Pancreas (tissue), 10 donors: ENCODE results near the gene KIF22. TPM values are rescaled to one million over a fixed set of nuclear protein-coding genes. Genes with fewer than 3 reads are reported as not detected.

Experiments used
- ATAC-seq, 4 donors: fragments of 200-7000 bp; cut with Tn5 transposase; one replicate each; pipeline versions ENCODE4 v1.8.0 to v1.9.1; 2020; ENCODE audit warnings: mild to moderate bottlenecking in 4 of 4, moderate library complexity in 4 of 4
- DNase-seq, 6 donors: peaks; one replicate each; pipeline ENCODE4 v3.0.0-alpha.2; 2020
- FAIRE-seq: peaks from 2 replicates; lab custom pipeline; 2012; peaks lifted over from hg19 to GRCh38; lab: Jason Lieb, UNC
- H3K27ac ChIP-seq, 4 donors: fragments of 200-600 bp; sonication (generic); 1 replicate in 3 of 4; 2 replicates in 1 of 4; pipeline versions ENCODE4 v1.5.0 to v1.8.0; 2020
- H3K27me3 ChIP-seq, 4 donors: fragments of 200-600 bp; one replicate each; pipeline ENCODE4 v1.8.0; 2021
- H3K36me3 ChIP-seq, 3 donors: fragments of 200-600 bp; sonication (generic) in 1 of 3; one replicate each; pipeline versions ENCODE4 v1.5.0 to v1.8.0; 2020 to 2021
- H3K4me1 ChIP-seq, 3 donors: fragments of 200-600 bp; one replicate each; pipeline ENCODE4 v1.8.0; 2021
- H3K4me3 ChIP-seq, 4 donors: fragments of 200-600 bp; sonication (generic) in 2 of 4; one replicate each; pipeline versions ENCODE4 v1.5.0 to v1.8.0; 2020 to 2021
- H3K9me3 ChIP-seq, 4 donors: fragments of 200-600 bp; one replicate each; pipeline ENCODE4 v1.8.0; 2021
- CTCF ChIP-seq, 4 donors: fragments of 200-600 bp; sonication (generic) in 3 of 4; IDR thresholded peaks; one replicate each; pipeline versions ENCODE4 v1.5.0 to v1.8.0; 2021; ENCODE audit warnings: antibody characterized with exemption in 4 of 4
- WGBS, 2 donors: extraction: QIAGEN DNeasy Blood & Tissue Kit; methylation state at CpG; one replicate each; pipeline ENCODE4 v1.1.7; 2013; 5-methylcytosine and 5-hydroxymethylcytosine counted together
- intact Hi-C, 3 donors: fragments of 100-400 bp; cut with DNase I; formaldehyde crosslinking; loops; one replicate each; pipeline versions ENCODE4 v1.11.1 to v1.14.2; 2022
- polyA plus RNA-seq, 2 donors: library from polyadenylated mRNA; stranded (reverse); fragments of 200-250 nt; gene quantifications; one replicate each; pipeline ENCODE4 v1.2.3, GENCODE V29; 2013
- total RNA-seq, 6 donors: library from RNA; stranded (reverse); fragmentation: NEBNext Ultra II Directional in 4 of 6; extraction: Animal tissue kit (Norgen Biotek cat#: 25700) in 4 of 6; gene quantifications; one replicate each; pipeline versions ENCODE4 v1.2.1 to v1.2.4, GENCODE V29; 2021 to 2023
- donor health status: healthy with polysubstance abuse.
- donor health status: DM: no; HTN: no; CAD: no; lungs with moderate emphysema.
- donor health status: DM: no; HTN: no; CAD: no.
- donor health status: control.
- donor health status: control.
- donor health status: Bipolar disorder and iron deficiency.
- donor health status: DM: yes; HTN: yes; CAD: no.
- donor health status: DM: no; HTN: no; CAD: no.
- donor health status: DM: no; HTN: no; CAD: no.
- donor health status: DM: yes; HTN: yes; CAD: no.

The KIF22 gene
- total and polyA plus RNA-seq, 8 donors = 7.7 to 51.2 (median 13.9) TPM

GRCh38 chr16:29837841-29838240 lies 47.3 kb downstream of the KIF22 start:
- intact Hi-C loops = no loop called here
- ATAC-seq (no peak), DNase-seq (no peak), FAIRE-seq (no peak)
- Histone ChIP-seq H3K36me3 (peaks cover 6 to 73% (median 27%) of the 10 kb centered on the region in 3 donors), H3K27me3 (no peaks in the 10 kb centered on the region), H3K4me1 (no peaks in the 10 kb centered on the region), H3K4me3 (no peak overlapping the region), H3K9me3 (no peaks in the 10 kb centered on the region), H3K27ac (no peak overlapping the region)
- 93 to 95% methylated on average over 5 of the region's 5 CpGs for WGBS, 2 donors
- no peak for TF ChIP-seq CTCF (IDR thresholded peaks at IDR 0.05)

GRCh38 chr16:29839822-29840221 lies 49.3 kb downstream of the KIF22 start:
- Histone ChIP-seq H3K27me3 (no peaks in the 10 kb centered on the region), H3K36me3 (peaks cover 0 to 65% (median 23%) of the 10 kb centered on the region in 3 donors), H3K9me3 (no peaks in the 10 kb centered on the region), H3K27ac (no peak overlapping the region), H3K4me3 (no peak overlapping the region), H3K4me1 (no peaks in the 10 kb centered on the region)
- no peak for TF ChIP-seq CTCF (IDR thresholded peaks at IDR 0.05)
- ATAC-seq (no peak), DNase-seq (no peak), FAIRE-seq (no peak)
- intact Hi-C loops = loop anchor here in 1 of 3 donors (10.0 kb wide), 1 partner anchor 145 kb away; no protein-coding TSS in a partner anchor
- WGBS, 2 donors = 73 to 75% methylated on average over 6 of the region's 6 CpGs

- Histone ChIP-seq H3K36me3 (peaks cover 0 to 65% (median 23%) of the 10 kb centered on the region in 3 donors), H3K27ac (no peak overlapping the region), H3K9me3 (no peaks in the 10 kb centered on the region), H3K4me3 (no peak overlapping the region), H3K27me3 (no peaks in the 10 kb centered on the region), H3K4me1 (no peaks in the 10 kb centered on the region)
- WGBS, 2 donors = 84 to 89% methylated on average over 10 of the region's 10 CpGs
- DNase-seq = no peak
- ATAC-seq = no peak
- no peak for FAIRE-seq
- intact Hi-C loops = loop anchor here in 1 of 3 donors (10.0 kb wide), 1 partner anchor 145 kb away; no protein-coding TSS in a partner anchor
- no peak for TF ChIP-seq CTCF (IDR thresholded peaks at IDR 0.05)
These were observed 49.7 kb downstream of the KIF22 start for GRCh38 chr16:29840240-29840639.

- Histone ChIP-seq H3K4me3 (no peak overlapping the region), H3K4me1 (no peaks in the 10 kb centered on the region), H3K27ac (no peak overlapping the region), H3K36me3 (peaks cover 0 to 65% (median 34%) of the 10 kb centered on the region in 3 donors), H3K27me3 (no peaks in the 10 kb centered on the region), H3K9me3 (no peaks in the 10 kb centered on the region)
- 90 to 91% methylated on average over 23 of the region's 23 CpGs for WGBS, 2 donors
- DNase-seq = no peak
- TF ChIP-seq CTCF (IDR thresholded peaks at IDR 0.05) = no peak
- no peak for FAIRE-seq
- ATAC-seq = no peak
- intact Hi-C loops = loop anchor here in 1 of 3 donors (10.0 kb wide), 1 partner anchor 147 kb away; no protein-coding TSS in a partner anchor
These were observed 51.1 kb downstream of the KIF22 start for GRCh38 chr16:29841631-29842030.

GRCh38 chr16:29842732-29843346 lies 52.3 kb downstream of the KIF22 start:
- Histone ChIP-seq H3K4me3 (no peak overlapping the region), H3K27me3 (no peaks in the 10 kb centered on the region), H3K27ac (no peak overlapping the region), H3K4me1 (no peaks in the 10 kb centered on the region), H3K9me3 (no peaks in the 10 kb centered on the region), H3K36me3 (peaks cover 0 to 65% (median 29%) of the 10 kb centered on the region in 3 donors)
- DNase-seq (no peak), FAIRE-seq (no peak), ATAC-seq (no peak)
- intact Hi-C loops = loop anchor here in 1 of 3 donors (10.0 kb wide), 1 partner anchor 148 kb away; no protein-coding TSS in a partner anchor
- 96 to 97% methylated on average over 9 of the region's 9 CpGs for WGBS, 2 donors
- TF ChIP-seq CTCF (IDR thresholded peaks at IDR 0.05) = no peak
